ENCODE measurements around the gene NKD2.
"Not testable (repeated sequence)": the region's sequence is repeated elsewhere in the genome, so short reads cannot be mapped to it uniquely, and the experiment has no call there.

The NKD2 gene

GRCh38 chr5:1008451-1009358 lies at the start of gene NKD2:
TSS of gene NKD2 (plus strand) at chr5:1008802. CDS start at chr5:1009058, 256 bp downstream.
- DNase-seq (ENCODE audit: low spot score): no peak

GRCh38 chr5:959581-960531 lies 48.7 kb upstream of the NKD2 start:
- DNase-seq (ENCODE audit: low spot score): no peak

GRCh38 chr5:960551-960950 lies 48.1 kb upstream of the NKD2 start:
- no peak for DNase-seq (ENCODE audit: low spot score)

- DNase-seq (ENCODE audit: low spot score): no peak
Observed at GRCh38 chr5:961002-961710, 47.4 kb upstream of the NKD2 start.

GRCh38 chr5:961711-962240 lies 46.8 kb upstream of the NKD2 start:
- DNase-seq (ENCODE audit: low spot score): no peak

GRCh38 chr5:962386-962785 lies 46.2 kb upstream of the NKD2 start:
- no peak for DNase-seq (ENCODE audit: low spot score)

GRCh38 chr5:962801-963200 lies 45.8 kb upstream of the NKD2 start:
- DNase-seq (ENCODE audit: low spot score): no peak

GRCh38 chr5:963310-963672 lies 45.3 kb upstream of the NKD2 start:
- no peak for DNase-seq (ENCODE audit: low spot score)

GRCh38 chr5:963673-964531 lies 44.7 kb upstream of the NKD2 start:
- DNase-seq (ENCODE audit: low spot score): no peak

- DNase-seq (ENCODE audit: low spot score): no peak
Observed at GRCh38 chr5:964821-965220, 43.8 kb upstream of the NKD2 start.

GRCh38 chr5:965604-966344 lies 42.8 kb upstream of the NKD2 start:
- no peak for DNase-seq (ENCODE audit: low spot score)

- no peak for DNase-seq (ENCODE audit: low spot score)
Observed at GRCh38 chr5:966345-966710, 42.3 kb upstream of the NKD2 start.

GRCh38 chr5:966941-967340 lies 41.7 kb upstream of the NKD2 start:
- DNase-seq (ENCODE audit: low spot score): no peak

GRCh38 chr5:968881-969280 lies 39.7 kb upstream of the NKD2 start:
- no peak for DNase-seq (ENCODE audit: low spot score)

- no peak for DNase-seq (ENCODE audit: low spot score)
Observed at GRCh38 chr5:969408-969839, 39.2 kb upstream of the NKD2 start.

GRCh38 chr5:972575-972974 lies 36.0 kb upstream of the NKD2 start:
- not testable (repeated sequence) for DNase-seq (ENCODE audit: low spot score)

GRCh38 chr5:976849-977751 lies 31.5 kb upstream of the NKD2 start:
- DNase-seq (ENCODE audit: low spot score): no peak

GRCh38 chr5:978054-978453 lies 30.5 kb upstream of the NKD2 start:
- DNase-seq (ENCODE audit: low spot score): no peak

- no peak for DNase-seq (ENCODE audit: low spot score)
Observed at GRCh38 chr5:978693-979092, 29.9 kb upstream of the NKD2 start.

Data from hematopoietic multipotent progenitor cell treated with erythropoietin and hydrocortisone succinate and interleukin-3 and kit ligand, for 15 days (in vitro differentiated cells).